Activated naive CD8-positive, alpha-beta T cell treated with anti-CD3 and anti-CD28 coated beads for 36 hours (primary cell): ENCODE data around the gene TMEM156. TPM values are rescaled to one million over a fixed set of nuclear protein-coding genes. Genes with fewer than 3 reads are reported as not detected.
"Not testable (repeated sequence)": the region's sequence is repeated elsewhere in the genome, so short reads cannot be mapped to it uniquely, and the experiment has no call there.

ENCODE experiments used
- DNase-seq: peaks from one replicate; pipeline ENCODE4 v3.0.0; 2021
- H3K27ac Mint-ChIP-seq: one replicate; pipeline ENCODE4 v1.8.0; 2022; ENCODE audit warnings: mild to moderate bottlenecking, moderate library complexity, mixed read lengths
- H3K27me3 Mint-ChIP-seq: one replicate; pipeline ENCODE4 v1.8.0; 2022; ENCODE audit warnings: mild to moderate bottlenecking, mixed read lengths
- H3K36me3 Mint-ChIP-seq: one replicate; pipeline ENCODE4 v1.8.0; 2021; ENCODE audit warnings: mild to moderate bottlenecking, mixed read lengths
- H3K4me1 Mint-ChIP-seq: one replicate; pipeline ENCODE4 v1.8.0; 2021; ENCODE audit warnings: mixed read lengths
- H3K4me3 Mint-ChIP-seq: one replicate; pipeline ENCODE4 v1.8.0; 2022; ENCODE audit warnings: mild to moderate bottlenecking, moderate library complexity, mixed read lengths
- H3K9me3 Mint-ChIP-seq: one replicate; pipeline ENCODE4 v1.8.0; 2022; ENCODE audit warnings: mixed read lengths
- total RNA-seq, 2 experiments: library from RNA; stranded (reverse); gene quantifications; one replicate each; pipeline ENCODE4 v1.2.3, GENCODE V29; 2021

Gene TMEM156
- total RNA-seq, 2 experiments from 2014 or later, result 11.3 to 11.7 TPM

GRCh38 chr4:38943343-38943742 is 88.9 kb downstream of the TMEM156 start:
- H3K27me3 Mint-ChIP-seq, result no peaks in the 10 kb centered on the region
- H3K4me1 Mint-ChIP-seq, result peaks cover 22% of the 10 kb centered on the region
- no peaks in the 10 kb centered on the region for H3K9me3 Mint-ChIP-seq
- no peak for DNase-seq
- no peaks in the 10 kb centered on the region for H3K36me3 Mint-ChIP-seq
- no peak overlapping the region for H3K27ac Mint-ChIP-seq
- H3K4me3 Mint-ChIP-seq, result no peak overlapping the region

- DNase-seq, H3K27me3 Mint-ChIP-seq, H3K36me3 Mint-ChIP-seq, H3K27ac Mint-ChIP-seq, H3K9me3 Mint-ChIP-seq, H3K4me3 Mint-ChIP-seq: not testable (repeated sequence)
- peaks cover 21% of the 10 kb centered on the region for H3K4me1 Mint-ChIP-seq
Measured at GRCh38 chr4:38941906-38942305, 90.3 kb downstream of the TMEM156 start.

GRCh38 chr4:38940476-38940875 is 91.7 kb downstream of the TMEM156 start:
- DNase-seq, result no peak
- Mint-ChIP-seq H3K27ac (no peak overlapping the region), H3K4me3 (no peak overlapping the region), H3K36me3 (no peaks in the 10 kb centered on the region), H3K27me3 (no peaks in the 10 kb centered on the region), H3K4me1 (peaks cover 20% of the 10 kb centered on the region), H3K9me3 (no peaks in the 10 kb centered on the region)

GRCh38 chr4:38939165-38939564 is 93.0 kb downstream of the TMEM156 start:
- no peak for DNase-seq
- no peaks in the 10 kb centered on the region for H3K36me3 Mint-ChIP-seq
- H3K4me1 Mint-ChIP-seq, result peaks cover 20% of the 10 kb centered on the region
- H3K4me3 Mint-ChIP-seq, result no peak overlapping the region
- no peak overlapping the region for H3K27ac Mint-ChIP-seq
- no peaks in the 10 kb centered on the region for H3K27me3 Mint-ChIP-seq
- H3K9me3 Mint-ChIP-seq, result no peaks in the 10 kb centered on the region

GRCh38 chr4:38935391-38936073 is 96.7 kb downstream of the TMEM156 start:
- H3K36me3 Mint-ChIP-seq, result no peaks in the 10 kb centered on the region
- no peak overlapping the region for H3K4me3 Mint-ChIP-seq
- H3K4me1 Mint-ChIP-seq, result peaks cover 15% of the 10 kb centered on the region
- no peaks in the 10 kb centered on the region for H3K9me3 Mint-ChIP-seq
- DNase-seq, result no peak
- H3K27ac Mint-ChIP-seq, result no peak overlapping the region
- H3K27me3 Mint-ChIP-seq, result no peaks in the 10 kb centered on the region

GRCh38 chr4:38931125-38931524 is 101.1 kb downstream of the TMEM156 start:
- Mint-ChIP-seq H3K36me3 (no peaks in the 10 kb centered on the region), H3K27ac (no peak overlapping the region), H3K9me3 (no peaks in the 10 kb centered on the region), H3K27me3 (no peaks in the 10 kb centered on the region), H3K4me1 (peaks cover 7% of the 10 kb centered on the region), H3K4me3 (no peak overlapping the region)
- DNase-seq, result no peak

- H3K27me3 Mint-ChIP-seq, result no peaks in the 10 kb centered on the region
- DNase-seq, result no peak
- H3K9me3 Mint-ChIP-seq, result no peaks in the 10 kb centered on the region
- no peaks in the 10 kb centered on the region for H3K36me3 Mint-ChIP-seq
- H3K27ac Mint-ChIP-seq, result no peak overlapping the region
- no peak overlapping the region for H3K4me3 Mint-ChIP-seq
- peaks cover 7% of the 10 kb centered on the region for H3K4me1 Mint-ChIP-seq
Measured at GRCh38 chr4:38930707-38931106, 101.5 kb downstream of the TMEM156 start.

- no peaks in the 10 kb centered on the region for H3K36me3 Mint-ChIP-seq
- no peaks in the 10 kb centered on the region for H3K9me3 Mint-ChIP-seq
- peaks cover 7% of the 10 kb centered on the region for H3K4me1 Mint-ChIP-seq
- no peak overlapping the region for H3K27ac Mint-ChIP-seq
- no peaks in the 10 kb centered on the region for H3K27me3 Mint-ChIP-seq
- H3K4me3 Mint-ChIP-seq, result no peak overlapping the region
- DNase-seq, result no peak
Measured at GRCh38 chr4:38930204-38930603, 102.0 kb downstream of the TMEM156 start.

GRCh38 chr4:38928974-38929373 is 103.2 kb downstream of the TMEM156 start:
- no peak for DNase-seq
- Mint-ChIP-seq H3K36me3 (no peaks in the 10 kb centered on the region), H3K27me3 (no peaks in the 10 kb centered on the region), H3K9me3 (no peaks in the 10 kb centered on the region), H3K4me1 (peaks cover 7% of the 10 kb centered on the region), H3K4me3 (no peak overlapping the region), H3K27ac (no peak overlapping the region)

- Mint-ChIP-seq H3K9me3 (no peaks in the 10 kb centered on the region), H3K27ac (no peak overlapping the region), H3K27me3 (no peaks in the 10 kb centered on the region)
Measured at GRCh38 chr4:38928568-38928967, 103.6 kb downstream of the TMEM156 start.

GRCh38 chr4:38926896-38927295 is 105.3 kb downstream of the TMEM156 start:
- DNase-seq, result no peak
- no peaks in the 10 kb centered on the region for H3K9me3 Mint-ChIP-seq
- H3K4me1 Mint-ChIP-seq, result peaks cover 7% of the 10 kb centered on the region
- H3K36me3 Mint-ChIP-seq, result no peaks in the 10 kb centered on the region
- no peak overlapping the region for H3K27ac Mint-ChIP-seq
- H3K27me3 Mint-ChIP-seq, result no peaks in the 10 kb centered on the region
- H3K4me3 Mint-ChIP-seq, result no peak overlapping the region

More at GRCh38 chr4:38928568-38928967, 103.6 kb downstream of the TMEM156 start:
- peaks cover 7% of the 10 kb centered on the region for H3K4me1 Mint-ChIP-seq
- H3K36me3 Mint-ChIP-seq, result no peaks in the 10 kb centered on the region
- H3K4me3 Mint-ChIP-seq, result no peak overlapping the region
- DNase-seq, result no peak

- no peak for DNase-seq
- H3K4me1 Mint-ChIP-seq, result peaks cover 7% of the 10 kb centered on the region
- no peak overlapping the region for H3K4me3 Mint-ChIP-seq
- peaks cover under 1% of the 10 kb centered on the region for H3K27me3 Mint-ChIP-seq
- H3K27ac Mint-ChIP-seq, result no peak overlapping the region
- H3K9me3 Mint-ChIP-seq, result no peaks in the 10 kb centered on the region
- no peaks in the 10 kb centered on the region for H3K36me3 Mint-ChIP-seq
Measured at GRCh38 chr4:38925492-38926413, 106.5 kb downstream of the TMEM156 start.

- H3K27ac Mint-ChIP-seq, result no peak overlapping the region
- peaks cover 4% of the 10 kb centered on the region for H3K27me3 Mint-ChIP-seq
- no peaks in the 10 kb centered on the region for H3K4me1 Mint-ChIP-seq
- H3K36me3 Mint-ChIP-seq, result no peaks in the 10 kb centered on the region
- DNase-seq, result no peak
- H3K4me3 Mint-ChIP-seq, result no peak overlapping the region
- no peaks in the 10 kb centered on the region for H3K9me3 Mint-ChIP-seq
Measured at GRCh38 chr4:38924353-38924752, 107.9 kb downstream of the TMEM156 start.

- H3K9me3 Mint-ChIP-seq, result no peaks in the 10 kb centered on the region
- no peak overlapping the region for H3K27ac Mint-ChIP-seq
- no peak overlapping the region for H3K4me3 Mint-ChIP-seq
- DNase-seq, result no peak
- H3K27me3 Mint-ChIP-seq, result peaks cover 4% of the 10 kb centered on the region
- H3K4me1 Mint-ChIP-seq, result no peaks in the 10 kb centered on the region
- H3K36me3 Mint-ChIP-seq, result no peaks in the 10 kb centered on the region
Measured at GRCh38 chr4:38923746-38924145, 108.5 kb downstream of the TMEM156 start.

- H3K27me3 Mint-ChIP-seq, result peaks cover 4% of the 10 kb centered on the region
- H3K36me3 Mint-ChIP-seq, result no peaks in the 10 kb centered on the region
- H3K4me1 Mint-ChIP-seq, result no peaks in the 10 kb centered on the region
- no peaks in the 10 kb centered on the region for H3K9me3 Mint-ChIP-seq
- no peak overlapping the region for H3K27ac Mint-ChIP-seq
- no peak for DNase-seq
- H3K4me3 Mint-ChIP-seq, result no peak overlapping the region
Measured at GRCh38 chr4:38921151-38921550, 111.1 kb downstream of the TMEM156 start.
